WTC11 (cell line): ENCODE data around the gene RPRD2. TPM values are rescaled to one million over a fixed set of nuclear protein-coding genes. Genes with fewer than 3 reads are reported as not detected.
A peak's percentile ranks its signal among the peaks of the same experiment; 100 is the strongest.

Experiments used
- ATAC-seq: fragments of 200-7000 bp; cut with Tn5 transposase; 2 replicates; pipeline ENCODE4 v1.10.0; 2021; ENCODE audit warnings: mild to moderate bottlenecking, moderate library complexity
- CTCF ChIA-PET: fragments of 300-600 bp; sonication (Branson Sonifier 250); formaldehyde crosslinking; loops from one replicate; lab custom pipeline; 2021; ENCODE audit warnings: antibody characterized with exemption; lab: Charles Lee
- POLR2A ChIA-PET: fragments of 350-600 bp; sonication (Branson Sonifier 250); formaldehyde crosslinking; loops from one replicate; lab custom pipeline; 2021; ENCODE audit warnings: antibody characterized with exemption; lab: Charles Lee
- DNase-seq: peaks from one replicate; pipeline ENCODE4 v3.0.0; 2021; ENCODE audit warnings: low spot score
- H3K27ac Mint-ChIP-seq: 2 replicates; pipeline ENCODE4 v1.8.0; 2021; ENCODE audit warnings: mixed read lengths
- H3K27me3 Mint-ChIP-seq: 2 replicates; pipeline ENCODE4 v1.8.0; 2021; ENCODE audit warnings: low read depth, mild to moderate bottlenecking, moderate library complexity, mixed read lengths
- H3K36me3 Mint-ChIP-seq: 2 replicates; pipeline ENCODE4 v1.8.0; 2021; ENCODE audit warnings: mixed read lengths
- H3K4me1 Mint-ChIP-seq: 2 replicates; pipeline ENCODE4 v1.8.0; 2022; ENCODE audit warnings: mixed read lengths
- H3K4me3 Mint-ChIP-seq: 2 replicates; pipeline ENCODE4 v1.8.0; 2021; ENCODE audit warnings: mild to moderate bottlenecking, moderate library complexity, mixed read lengths
- H3K9me3 Mint-ChIP-seq: 2 replicates; pipeline ENCODE4 v1.8.0; 2021; ENCODE audit warnings: mixed read lengths
- CBFB ChIP-seq: sonication (generic); formaldehyde crosslinking; IDR thresholded peaks from 2 replicates; pipeline ENCODE4 v1.8.1; 2022; ENCODE audit warnings: mild to moderate bottlenecking, low read depth, missing genetic modification reagents
- FOXP4 ChIP-seq: sonication (generic); formaldehyde crosslinking; IDR thresholded peaks from 2 replicates; pipeline ENCODE4 v1.8.0; 2022; ENCODE audit warnings: mild to moderate bottlenecking, missing genetic modification reagents
- GRHL2 ChIP-seq: fragments of 250-450 bp; sonication (Bioruptor Pico); IDR thresholded peaks from 2 replicates; pipeline ENCODE4 v1.8.0; 2022; ENCODE audit warnings: mild to moderate bottlenecking, moderate library complexity; ENCODE audit not compliant: insufficient replicate concordance, severe bottlenecking
- KAT7 ChIP-seq: sonication (generic); formaldehyde crosslinking; IDR thresholded peaks from 2 replicates; pipeline ENCODE4 v1.8.1; 2023; ENCODE audit warnings: missing genetic modification reagents, mild to moderate bottlenecking, borderline replicate concordance
- MXD4 ChIP-seq: fragments of 250-450 bp; sonication (Bioruptor Pico); IDR thresholded peaks from 2 replicates; pipeline ENCODE4 v1.8.0; 2021; ENCODE audit warnings: mild to moderate bottlenecking, moderate library complexity, borderline replicate concordance
- MYBL2 ChIP-seq: sonication (generic); formaldehyde crosslinking; IDR thresholded peaks from 2 replicates; pipeline ENCODE4 v1.8.1; 2023; ENCODE audit warnings: mild to moderate bottlenecking, moderate library complexity, missing genetic modification reagents
- NFE2L1 ChIP-seq: sonication (generic); formaldehyde crosslinking; IDR thresholded peaks from 2 replicates; pipeline ENCODE4 v1.8.1; 2023; ENCODE audit warnings: missing genetic modification reagents
- TEAD1 ChIP-seq: sonication (generic); formaldehyde crosslinking; IDR thresholded peaks from 2 replicates; pipeline ENCODE4 v1.8.0; 2022; ENCODE audit warnings: mild to moderate bottlenecking, missing genetic modification reagents
- USF1 ChIP-seq: sonication (generic); formaldehyde crosslinking; IDR thresholded peaks from 2 replicates; pipeline ENCODE4 v1.8.0; 2022; ENCODE audit warnings: mild to moderate bottlenecking, missing genetic modification reagents
- ZNF416 ChIP-seq: fragments of 250-450 bp; sonication (Bioruptor Pico); IDR thresholded peaks from 2 replicates; pipeline ENCODE4 v1.9.0; 2021; ENCODE audit warnings: mild to moderate bottlenecking, inconsistent platforms
- ZNF512 ChIP-seq: sonication (generic); formaldehyde crosslinking; IDR thresholded peaks from 2 replicates; pipeline ENCODE4 v1.8.1; 2022; ENCODE audit warnings: missing genetic modification reagents, borderline replicate concordance
- ZNF671 ChIP-seq: fragments of 250-450 bp; sonication (Bioruptor Pico); IDR thresholded peaks from 2 replicates; pipeline ENCODE4 v1.8.0; 2021; ENCODE audit warnings: mild to moderate bottlenecking
- total RNA-seq: library from RNA; stranded (reverse); gene quantifications from 3 replicates; pipeline ENCODE4 v1.2.3, GENCODE V29; 2021
- TF ChIP-seq, protein P1 (sequence below): sonication (generic); formaldehyde crosslinking; IDR thresholded peaks from 2 replicates; pipeline ENCODE4 v1.8.1; 2023; ENCODE audit warnings: mild to moderate bottlenecking, moderate library complexity, missing genetic modification reagents
- TF ChIP-seq, protein P2 (sequence below): fragments of 250-450 bp; sonication (Bioruptor Pico); conservative IDR thresholded peaks from 2 replicates; pipeline ENCODE4 v1.9.0; 2021; ENCODE audit warnings: mild to moderate bottlenecking

The RPRD2 gene
- total RNA-seq, 1 experiment from 2014 or later: 26.1 TPM

DNA sequence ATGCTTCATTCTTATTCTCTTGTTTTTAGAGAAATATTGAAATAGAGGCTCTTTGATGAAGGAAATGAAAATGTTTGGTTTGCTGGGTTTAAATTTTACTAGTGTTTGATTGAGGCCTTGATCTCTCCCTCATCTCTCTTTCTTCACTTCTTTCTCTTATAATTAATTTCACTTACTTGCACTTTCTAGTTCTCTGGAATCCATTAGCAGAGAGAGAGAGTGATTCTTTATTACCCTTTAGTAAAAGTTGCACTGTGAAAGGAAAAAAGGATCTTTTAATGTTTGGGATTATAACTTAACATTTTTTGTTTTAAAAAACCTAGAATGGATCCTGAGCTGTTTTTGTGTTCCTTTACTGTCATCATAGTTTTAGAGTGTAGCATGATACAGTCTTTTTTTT, 12.2 kb downstream of the RPRD2 start:
- ATAC-seq (no peak), DNase-seq (no peak)
- TF ChIP-seq GRHL2 (CRISPR knock-in tag): no peak
- TF ChIP-seq ZNF671 (CRISPR knock-in tag): no peak
- TF ChIP-seq CBFB (CRISPR knock-in tag): no peak
- no peak for TF ChIP-seq USF1 (CRISPR knock-in tag)
- Mint-ChIP-seq H3K27ac (peak overlapping the region; percentile 32; the same call in 1 of the 2 replicates), H3K27me3 (no peaks in the 10 kb centered on the region), H3K9me3 (no peaks in the 10 kb centered on the region), H3K4me1 (peaks cover 33% of the 10 kb centered on the region), H3K4me3 (no peak overlapping the region), H3K36me3 (no peaks in the 10 kb centered on the region)
- ChIA-PET CTCF (no interaction called here), POLR2A (no interaction called here)

GRCh38 chr1:150383631-150384324, 19.8 kb downstream of the RPRD2 start:
- Mint-ChIP-seq H3K9me3 (no peaks in the 10 kb centered on the region), H3K27me3 (no peaks in the 10 kb centered on the region), H3K4me3 (no peak overlapping the region), H3K4me1 (peaks cover 6% of the 10 kb centered on the region), H3K27ac (no peak overlapping the region), H3K36me3 (no peaks in the 10 kb centered on the region)
- ChIA-PET POLR2A (no interaction called here), CTCF (no interaction called here)
- no peak for ATAC-seq
- DNase-seq: no peak
- no peak for TF ChIP-seq CBFB (CRISPR knock-in tag)
- no peak for TF ChIP-seq MXD4 (CRISPR knock-in tag)
- TF ChIP-seq NFE2L1: no peak
- no peak for TF ChIP-seq ZNF416
- TF ChIP-seq, protein P1, sequence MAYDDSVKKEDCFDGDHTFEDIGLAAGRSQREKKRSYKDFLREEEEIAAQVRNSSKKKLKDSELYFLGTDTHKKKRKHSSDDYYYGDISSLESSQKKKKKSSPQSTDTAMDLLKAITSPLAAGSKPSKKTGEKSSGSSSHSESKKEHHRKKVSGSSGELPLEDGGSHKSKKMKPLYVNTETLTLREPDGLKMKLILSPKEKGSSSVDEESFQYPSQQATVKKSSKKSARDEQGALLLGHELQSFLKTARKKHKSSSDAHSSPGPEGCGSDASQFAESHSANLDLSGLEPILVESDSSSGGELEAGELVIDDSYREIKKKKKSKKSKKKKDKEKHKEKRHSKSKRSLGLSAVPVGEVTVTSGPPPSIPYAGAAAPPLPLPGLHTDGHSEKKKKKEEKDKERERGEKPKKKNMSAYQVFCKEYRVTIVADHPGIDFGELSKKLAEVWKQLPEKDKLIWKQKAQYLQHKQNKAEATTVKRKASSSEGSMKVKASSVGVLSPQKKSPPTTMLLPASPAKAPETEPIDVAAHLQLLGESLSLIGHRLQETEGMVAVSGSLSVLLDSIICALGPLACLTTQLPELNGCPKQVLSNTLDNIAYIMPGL: no peak
- TF ChIP-seq, protein P2, sequence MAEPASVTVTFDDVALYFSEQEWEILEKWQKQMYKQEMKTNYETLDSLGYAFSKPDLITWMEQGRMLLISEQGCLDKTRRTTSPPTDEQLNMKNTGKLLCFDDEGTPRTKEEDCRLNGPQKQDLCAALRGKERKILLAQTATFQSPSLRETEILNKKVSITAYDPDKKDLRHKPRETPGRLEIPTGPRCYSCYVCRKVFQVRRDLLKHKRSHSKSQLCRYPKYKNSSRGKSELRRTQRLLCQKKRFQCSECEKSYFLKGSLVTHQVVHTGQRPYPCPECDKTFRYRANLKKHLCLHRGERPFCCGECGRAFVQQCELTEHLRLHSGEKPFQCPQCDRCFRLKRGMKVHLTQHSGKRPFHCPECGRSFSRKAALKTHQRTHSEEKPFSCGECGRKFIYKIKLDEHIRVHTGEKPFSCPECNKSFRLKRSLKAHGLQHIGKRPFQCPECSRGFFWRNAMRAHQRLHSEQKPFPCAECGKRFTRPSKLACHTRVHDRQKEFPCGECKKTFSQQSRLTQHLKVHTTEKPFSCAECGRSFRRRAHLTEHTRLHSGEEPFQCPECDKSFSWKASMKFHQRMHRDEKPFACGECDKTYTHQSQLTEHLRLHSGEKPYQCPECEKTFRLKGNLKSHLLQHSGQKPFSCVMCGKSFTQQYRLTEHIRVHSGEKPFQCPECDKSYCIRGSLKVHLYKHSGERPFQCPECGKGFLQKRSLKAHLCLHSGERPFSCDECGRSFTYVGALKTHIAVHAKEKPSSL (CRISPR knock-in tag): no peak
- no peak for TF ChIP-seq ZNF512 (CRISPR knock-in tag)
- no peak for TF ChIP-seq KAT7 (CRISPR knock-in tag)
- no peak for TF ChIP-seq TEAD1 (CRISPR knock-in tag)
- TF ChIP-seq USF1 (CRISPR knock-in tag): no peak
- no peak for TF ChIP-seq MYBL2 (CRISPR knock-in tag)
- TF ChIP-seq FOXP4 (CRISPR knock-in tag): no peak
